Lung (tissue), 12 donors: ENCODE data around the gene ACO2. TPM values are rescaled to one million over a fixed set of nuclear protein-coding genes. Genes with fewer than 3 reads are reported as not detected.
A peak's percentile ranks its signal among the peaks of the same experiment; 100 is the strongest.

ENCODE experiments used
- ATAC-seq: fragments of 200-7000 bp; cut with Tn5 transposase; one replicate; pipeline ENCODE4 v1.9.1; 2020; ENCODE audit warnings: moderate number of reproducible peaks; ENCODE audit not compliant: insufficient read depth, low FRiP score
- DNase-seq, 3 donors: peaks; one replicate each; pipeline ENCODE4 v3.0.0-alpha.2; 2013 to 2017
- H3K27ac ChIP-seq, 2 donors: one replicate each; pipeline ENCODE4 v1.5.1; 2013; ENCODE audit warnings: mild to moderate bottlenecking in 2 of 2, moderate library complexity in 2 of 2, control low read depth in 1 of 2, inconsistent platforms in 1 of 2, low read depth in 1 of 2, low read length in 1 of 2
- H3K27me3 ChIP-seq, 3 donors: one replicate each; pipeline ENCODE4 v1.5.1; 2013; ENCODE audit warnings: low read length in 2 of 3; ENCODE audit not compliant: control insufficient read depth in 3 of 3, insufficient read depth in 3 of 3
- H3K36me3 ChIP-seq, 4 donors: one replicate each; pipeline ENCODE4 v1.5.1; 2013; ENCODE audit warnings: low read length in 4 of 4, mild to moderate bottlenecking in 1 of 4, moderate library complexity in 1 of 4; ENCODE audit not compliant: control insufficient read depth in 4 of 4, insufficient read depth in 4 of 4
- H3K4me1 ChIP-seq, 5 donors: one replicate each; pipeline ENCODE4 v1.5.1; 2013; ENCODE audit warnings: low read length in 5 of 5, mild to moderate bottlenecking in 2 of 5, moderate library complexity in 1 of 5; ENCODE audit not compliant: control insufficient read depth in 5 of 5, insufficient read depth in 5 of 5
- H3K4me3 ChIP-seq: one replicate; pipeline ENCODE4 v1.5.1; 2013; ENCODE audit warnings: mild to moderate bottlenecking, control low read depth, moderate library complexity
- H3K9ac ChIP-seq, 2 donors: one replicate each; pipeline ENCODE4 v1.5.1; 2013; ENCODE audit warnings: low read length in 2 of 2, control low read depth in 1 of 2; ENCODE audit not compliant: insufficient read depth in 1 of 2
- H3K9me3 ChIP-seq, 4 donors: one replicate each; pipeline ENCODE4 v1.5.1; 2013; ENCODE audit warnings: low read length in 3 of 4, mild to moderate bottlenecking in 1 of 4, moderate library complexity in 1 of 4; ENCODE audit not compliant: control insufficient read depth in 4 of 4, insufficient read depth in 3 of 4
- WGBS, 2 donors: extraction: QIAGEN DNeasy Blood & Tissue Kit; methylation state at CpG; one replicate each; pipeline ENCODE4 v1.1.7; 2013; 5-methylcytosine and 5-hydroxymethylcytosine counted together
- polyA plus RNA-seq, 2 donors: library from polyadenylated mRNA; stranded (reverse); fragments of 200-250 nt; gene quantifications; one replicate each; pipeline ENCODE4 v1.2.1, GENCODE V29; 2013
- total RNA-seq, 2 donors: library from RNA; depleted of rRNA in 1 of 2; stranded (reverse); fragments of >200 nt in 1 of 2; gene quantifications; one replicate each; pipeline ENCODE4 v1.2.1, GENCODE V29; 2014 to 2021
- TF ChIP-seq, protein P1 (sequence below): IDR thresholded peaks from 2 replicates; pipeline ENCODE4 v1.5.1; 2012; ENCODE audit warnings: mild to moderate bottlenecking; ENCODE audit errors: control extremely low read depth, extremely low read depth
- donor health status: control.
- donor health status: control.
- donor health status: Bipolar disorder and iron deficiency.
- donor health status: healthy.
- donor health status: DM: yes; HTN: yes; CAD: no.

The ACO2 gene
- total and polyA plus RNA-seq, 4 donors: 34.1 to 101 (median 62.5) TPM

DNA sequence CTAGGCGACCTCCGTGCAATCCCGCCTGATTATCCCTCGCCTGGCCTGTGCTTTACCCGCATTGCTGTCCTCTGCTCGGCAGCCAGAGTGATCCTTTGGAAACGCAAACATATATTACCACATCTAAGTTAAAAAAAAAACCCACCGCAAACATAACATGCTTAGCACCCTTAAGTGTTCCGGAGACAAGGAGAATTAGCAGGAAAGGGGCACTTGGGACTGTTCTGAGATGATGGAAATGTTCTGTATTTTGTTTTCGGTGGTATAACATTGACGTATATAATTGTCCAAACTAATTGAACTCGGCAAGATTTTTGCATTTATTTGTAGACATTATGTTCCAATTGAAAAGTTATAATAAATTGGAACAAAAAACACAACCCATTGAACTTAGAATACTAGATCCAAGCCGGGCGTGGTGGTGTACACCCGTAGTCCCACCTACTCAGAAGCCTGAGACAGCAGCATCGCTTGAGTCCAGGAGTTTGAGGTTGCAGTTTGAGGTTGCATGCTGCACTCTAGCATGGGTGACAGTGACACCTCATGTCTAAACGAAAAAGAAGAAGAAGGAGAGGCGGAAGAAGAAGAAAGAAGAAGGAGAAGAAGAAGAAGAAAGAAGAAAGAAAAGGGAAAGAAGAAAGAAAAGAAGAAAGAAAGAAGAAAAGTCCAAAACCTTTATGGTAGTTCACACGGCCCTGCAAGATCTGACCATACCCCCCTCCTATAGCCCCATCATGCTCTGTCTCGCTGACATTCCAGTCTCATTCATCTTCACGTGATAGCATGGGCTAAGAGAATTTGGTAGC is 76.0 kb downstream of the ACO2 start:
- H3K27me3 ChIP-seq: no peaks in the 10 kb centered on the region
- TF ChIP-seq, protein P1, sequence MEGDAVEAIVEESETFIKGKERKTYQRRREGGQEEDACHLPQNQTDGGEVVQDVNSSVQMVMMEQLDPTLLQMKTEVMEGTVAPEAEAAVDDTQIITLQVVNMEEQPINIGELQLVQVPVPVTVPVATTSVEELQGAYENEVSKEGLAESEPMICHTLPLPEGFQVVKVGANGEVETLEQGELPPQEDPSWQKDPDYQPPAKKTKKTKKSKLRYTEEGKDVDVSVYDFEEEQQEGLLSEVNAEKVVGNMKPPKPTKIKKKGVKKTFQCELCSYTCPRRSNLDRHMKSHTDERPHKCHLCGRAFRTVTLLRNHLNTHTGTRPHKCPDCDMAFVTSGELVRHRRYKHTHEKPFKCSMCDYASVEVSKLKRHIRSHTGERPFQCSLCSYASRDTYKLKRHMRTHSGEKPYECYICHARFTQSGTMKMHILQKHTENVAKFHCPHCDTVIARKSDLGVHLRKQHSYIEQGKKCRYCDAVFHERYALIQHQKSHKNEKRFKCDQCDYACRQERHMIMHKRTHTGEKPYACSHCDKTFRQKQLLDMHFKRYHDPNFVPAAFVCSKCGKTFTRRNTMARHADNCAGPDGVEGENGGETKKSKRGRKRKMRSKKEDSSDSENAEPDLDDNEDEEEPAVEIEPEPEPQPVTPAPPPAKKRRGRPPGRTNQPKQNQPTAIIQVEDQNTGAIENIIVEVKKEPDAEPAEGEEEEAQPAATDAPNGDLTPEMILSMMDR: no peak
- H3K4me3 ChIP-seq: no peak overlapping the region
- peaks cover 0 to 7% (median 1%) of the 10 kb centered on the region in 4 donors for H3K36me3 ChIP-seq
- no peak for ATAC-seq
- H3K9me3 ChIP-seq: no peaks in the 10 kb centered on the region
- H3K4me1 ChIP-seq: peaks cover 0 to 13% (median 9%) of the 10 kb centered on the region in 5 donors
- H3K9ac ChIP-seq: peak overlapping the region in 1 of 2 donors; percentile 75
- no peak for DNase-seq
- peak overlapping the region in 1 of 2 donors; percentile 67 for H3K27ac ChIP-seq
- WGBS, 2 donors: 18 to 20% methylated on average over 21 of the region's 21 CpGs

DNA sequence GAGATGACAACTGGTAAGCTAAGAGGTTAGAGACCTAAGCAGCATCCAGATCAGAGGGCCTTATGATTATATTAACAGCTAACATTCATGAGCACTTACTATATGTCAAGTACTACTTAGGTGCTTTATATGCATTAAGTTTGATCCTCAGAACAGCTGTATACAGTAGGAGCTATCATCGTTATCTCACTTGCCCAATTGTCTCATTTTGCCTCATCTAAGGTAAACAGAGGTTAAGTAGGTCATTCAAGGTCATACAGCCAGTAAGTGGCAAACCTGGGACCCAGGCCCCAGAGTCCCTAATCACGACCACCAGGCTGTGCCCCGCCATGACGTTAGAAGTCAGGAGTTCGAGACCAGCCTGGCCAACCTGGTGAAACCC is 79.9 kb downstream of the ACO2 start:
- no peak overlapping the region for H3K9ac ChIP-seq
- no peak overlapping the region for H3K4me3 ChIP-seq
- no peak for ATAC-seq
- 90 to 92% methylated on average over 5 of the region's 5 CpGs for WGBS, 2 donors
- no peaks in the 10 kb centered on the region for H3K36me3 ChIP-seq
- no peaks in the 10 kb centered on the region for H3K9me3 ChIP-seq
- H3K27ac ChIP-seq: no peak overlapping the region
- H3K4me1 ChIP-seq: peaks cover 0 to 12% (median 4%) of the 10 kb centered on the region in 5 donors
- H3K27me3 ChIP-seq: no peaks in the 10 kb centered on the region
- TF ChIP-seq, protein P1: no peak
- DNase-seq: no peak

DNA sequence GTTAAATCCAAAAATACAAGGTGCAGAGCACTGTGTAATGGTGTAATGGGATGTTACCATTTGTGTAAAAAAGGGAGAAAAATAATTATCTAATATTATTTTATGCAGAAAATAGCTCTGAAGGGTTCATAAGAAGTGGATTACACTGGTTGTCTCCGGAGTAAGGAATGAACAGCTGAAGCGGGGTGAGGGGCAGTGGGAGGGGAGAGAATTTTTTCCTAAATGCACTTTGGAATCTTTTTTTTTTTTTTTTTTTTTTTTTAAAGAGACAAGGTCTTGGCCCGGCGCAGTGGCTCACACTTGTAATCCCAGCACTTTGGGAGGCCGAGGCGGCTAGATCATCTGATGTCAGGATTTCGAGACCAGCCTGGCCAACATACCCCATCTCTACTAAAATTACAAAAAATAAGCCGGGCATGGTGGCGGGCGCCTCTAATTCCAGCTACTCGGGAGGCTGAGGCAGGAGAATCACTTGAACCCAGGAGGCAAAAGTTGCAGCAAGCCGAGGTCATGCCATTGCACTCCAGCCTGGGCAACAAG is 82.1 kb downstream of the ACO2 start:
- DNase-seq (peak; percentile 61 to 84 (median 79)), ATAC-seq (no peak)
- Histone ChIP-seq H3K9me3 (no peaks in the 10 kb centered on the region), H3K4me1 (peaks cover 0 to 17% (median 6%) of the 10 kb centered on the region in 5 donors), H3K4me3 (no peak overlapping the region), H3K36me3 (no peaks in the 10 kb centered on the region), H3K9ac (no peak overlapping the region), H3K27me3 (no peaks in the 10 kb centered on the region), H3K27ac (no peak overlapping the region)
- 83 to 88% methylated on average over 12 of the region's 12 CpGs for WGBS, 2 donors
- TF ChIP-seq, protein P1: no peak
